Measurements from ENCODE around the gene RPL22L1. TPM values are rescaled to one million over a fixed set of nuclear protein-coding genes. Genes with fewer than 3 reads are reported as not detected.
"Not testable (repeated sequence)": the region's sequence is repeated elsewhere in the genome, so short reads cannot be mapped to it uniquely, and the experiment has no call there.

The RPL22L1 gene
- total and polyA plus RNA-seq, 2 donors from 2014 or later, result 34.1 to 45.1 TPM

- FAIRE-seq (no peak), DNase-seq (no peak)
- H3K27ac ChIP-seq (ENCODE audit: low read depth in 2 of 2, low read length in 2 of 2), result no peak overlapping the region
- no peaks in the 10 kb centered on the region for H3K27me3 ChIP-seq (ENCODE audit: control insufficient read depth, insufficient read depth, low read length)
- peaks cover 0 to 14% (median 0%) of the 10 kb centered on the region in 3 donors for H3K9me3 ChIP-seq (ENCODE audit: control insufficient read depth in 2 of 3, insufficient read depth in 1 of 3, low read length in 3 of 3)
- no peak overlapping the region for H3K9ac ChIP-seq (ENCODE audit: low read length in 3 of 3)
- intact Hi-C loops (cut with DNase I), result no loop called here
- H3K4me1 ChIP-seq (ENCODE audit: control insufficient read depth in 2 of 3, insufficient read depth in 2 of 3, low read depth in 1 of 3, low read length in 3 of 3), result no peaks in the 10 kb centered on the region
- H3K4me3 ChIP-seq (ENCODE audit: low read length in 3 of 3), result no peak overlapping the region
- no peaks in the 10 kb centered on the region for H3K36me3 ChIP-seq (ENCODE audit: control insufficient read depth in 2 of 3, insufficient read depth in 3 of 3, low read length in 3 of 3)
- TF ChIP-seq CTCF (IDR thresholded peaks at IDR 0.05; ENCODE audit: borderline replicate concordance, extremely low read depth, insufficient read depth), result no peak
Observed at GRCh38 chr3:170905862-170906261, 35.9 kb upstream of the RPL22L1 start.

GRCh38 chr3:170903123-170903522, 33.1 kb upstream of the RPL22L1 start:
- Histone ChIP-seq H3K4me1 (ENCODE audit: control insufficient read depth in 2 of 3, insufficient read depth in 2 of 3, low read depth in 1 of 3, low read length in 3 of 3) (no peaks in the 10 kb centered on the region), H3K27me3 (ENCODE audit: control insufficient read depth, insufficient read depth, low read length) (no peaks in the 10 kb centered on the region), H3K36me3 (ENCODE audit: control insufficient read depth in 2 of 3, insufficient read depth in 3 of 3, low read length in 3 of 3) (no peaks in the 10 kb centered on the region), H3K9ac (ENCODE audit: low read length in 3 of 3) (no peak overlapping the region), H3K9me3 (ENCODE audit: control insufficient read depth in 2 of 3, insufficient read depth in 1 of 3, low read length in 3 of 3) (no peaks in the 10 kb centered on the region), H3K4me3 (ENCODE audit: low read length in 3 of 3) (no peak overlapping the region), H3K27ac (ENCODE audit: low read depth in 2 of 2, low read length in 2 of 2) (no peak overlapping the region)
- TF ChIP-seq CTCF (IDR thresholded peaks at IDR 0.05; ENCODE audit: borderline replicate concordance, extremely low read depth, insufficient read depth), result no peak
- DNase-seq (no peak), FAIRE-seq (no peak)
- intact Hi-C loops (cut with DNase I), result no loop called here

- no peak for TF ChIP-seq CTCF (IDR thresholded peaks at IDR 0.05; ENCODE audit: borderline replicate concordance, extremely low read depth, insufficient read depth)
- no peaks in the 10 kb centered on the region for H3K36me3 ChIP-seq (ENCODE audit: control insufficient read depth in 2 of 3, insufficient read depth in 3 of 3, low read length in 3 of 3)
- FAIRE-seq, result no peak
- H3K9ac ChIP-seq (ENCODE audit: low read length in 3 of 3), result no peak overlapping the region
- H3K27me3 ChIP-seq (ENCODE audit: control insufficient read depth, insufficient read depth, low read length), result no peaks in the 10 kb centered on the region
- H3K4me3 ChIP-seq (ENCODE audit: low read length in 3 of 3), result no peak overlapping the region
- no peaks in the 10 kb centered on the region for H3K9me3 ChIP-seq (ENCODE audit: control insufficient read depth in 2 of 3, insufficient read depth in 1 of 3, low read length in 3 of 3)
- no peaks in the 10 kb centered on the region for H3K4me1 ChIP-seq (ENCODE audit: control insufficient read depth in 2 of 3, insufficient read depth in 2 of 3, low read depth in 1 of 3, low read length in 3 of 3)
- intact Hi-C loops (cut with DNase I), result no loop called here
- H3K27ac ChIP-seq (ENCODE audit: low read depth in 2 of 2, low read length in 2 of 2), result no peak overlapping the region
- no peak for DNase-seq
Observed at GRCh38 chr3:170899455-170899854, 29.5 kb upstream of the RPL22L1 start.

GRCh38 chr3:170897978-170898377, 28.0 kb upstream of the RPL22L1 start:
- Histone ChIP-seq H3K4me1 (ENCODE audit: control insufficient read depth in 2 of 3, insufficient read depth in 2 of 3, low read depth in 1 of 3, low read length in 3 of 3) (no peaks in the 10 kb centered on the region), H3K4me3 (ENCODE audit: low read length in 3 of 3) (no peak overlapping the region), H3K27me3 (ENCODE audit: control insufficient read depth, insufficient read depth, low read length) (no peaks in the 10 kb centered on the region), H3K27ac (ENCODE audit: low read depth in 2 of 2, low read length in 2 of 2) (no peak overlapping the region), H3K36me3 (ENCODE audit: control insufficient read depth in 2 of 3, insufficient read depth in 3 of 3, low read length in 3 of 3) (no peaks in the 10 kb centered on the region), H3K9ac (ENCODE audit: low read length in 3 of 3) (no peak overlapping the region), H3K9me3 (ENCODE audit: control insufficient read depth in 2 of 3, insufficient read depth in 1 of 3, low read length in 3 of 3) (no peaks in the 10 kb centered on the region)
- FAIRE-seq, result no peak
- DNase-seq, result no peak
- TF ChIP-seq CTCF (IDR thresholded peaks at IDR 0.05; ENCODE audit: borderline replicate concordance, extremely low read depth, insufficient read depth), result no peak
- intact Hi-C loops (cut with DNase I), result no loop called here

- H3K36me3 ChIP-seq (ENCODE audit: control insufficient read depth in 2 of 3, insufficient read depth in 3 of 3, low read length in 3 of 3); H3K4me1 ChIP-seq (ENCODE audit: control insufficient read depth in 2 of 3, insufficient read depth in 2 of 3, low read depth in 1 of 3, low read length in 3 of 3); DNase-seq; H3K27ac ChIP-seq (ENCODE audit: low read depth in 2 of 2, low read length in 2 of 2); H3K9me3 ChIP-seq (ENCODE audit: control insufficient read depth in 2 of 3, insufficient read depth in 1 of 3, low read length in 3 of 3); H3K9ac ChIP-seq (ENCODE audit: low read length in 3 of 3); intact Hi-C loops (cut with DNase I); H3K27me3 ChIP-seq (ENCODE audit: control insufficient read depth, insufficient read depth, low read length); FAIRE-seq; H3K4me3 ChIP-seq (ENCODE audit: low read length in 3 of 3): not testable (repeated sequence)
Observed at GRCh38 chr3:170897199-170897598, 27.2 kb upstream of the RPL22L1 start.

Data from kidney (tissue), 14 donors.